HFF-Myc (cell line): Measurements from ENCODE around the gene GGN.
"Not testable (repeated sequence)": the region's sequence is repeated elsewhere in the genome, so short reads cannot be mapped to it uniquely, and the experiment has no call there.

Experiments
- DNase-seq: peaks from one replicate; pipeline ENCODE4 v3.0.0-alpha.2; 2011; ENCODE audit warnings: low read depth; ENCODE audit errors: extremely low read depth
- H3K4me3 ChIP-seq: replicated peaks from 2 replicates; pipeline ENCODE4 v1.5.1; 2011; ENCODE audit warnings: low read depth, mild to moderate bottlenecking, control low read depth, low read length
- CTCF ChIP-seq: IDR thresholded peaks from 2 replicates; pipeline ENCODE4 v1.5.1; 2012; ENCODE audit warnings: mild to moderate bottlenecking, low read depth, low read length, control low read depth; ENCODE audit errors: missing control alignments

The GGN gene

GRCh38 chr19:38420935-38421334 lies 33.1 kb upstream of the GGN start:
- no peak overlapping the region for H3K4me3 ChIP-seq
- DNase-seq = no peak
- no peak for TF ChIP-seq CTCF

GRCh38 chr19:38417544-38418506 lies 30.0 kb upstream of the GGN start:
- TF ChIP-seq CTCF = no peak
- H3K4me3 ChIP-seq = peak overlapping the region; percentile 4; the same call in 1 of the 2 replicates
- no peak for DNase-seq

- H3K4me3 ChIP-seq = no peak overlapping the region
- DNase-seq = no peak
- no peak for TF ChIP-seq CTCF
Measured at GRCh38 chr19:38417146-38417543, 29.3 kb upstream of the GGN start.

GRCh38 chr19:38413416-38413815 lies 25.6 kb upstream of the GGN start:
- no peak overlapping the region for H3K4me3 ChIP-seq
- TF ChIP-seq CTCF = no peak
- no peak for DNase-seq

GRCh38 chr19:38412961-38413360 lies 25.1 kb upstream of the GGN start:
- H3K4me3 ChIP-seq = no peak overlapping the region
- no peak for DNase-seq
- TF ChIP-seq CTCF = no peak

GRCh38 chr19:38412491-38412890 lies 24.7 kb upstream of the GGN start:
- DNase-seq = no peak
- TF ChIP-seq CTCF = no peak
- no peak overlapping the region for H3K4me3 ChIP-seq

- not testable (repeated sequence) for DNase-seq, H3K4me3 ChIP-seq
Measured at GRCh38 chr19:38411898-38412297, 24.1 kb upstream of the GGN start.
